OCI-LY3 (cell line): ENCODE data around the gene CFAP92.
A peak's percentile ranks its signal among the peaks of the same experiment; 100 is the strongest.
"Not testable (repeated sequence)": the region's sequence is repeated elsewhere in the genome, so short reads cannot be mapped to it uniquely, and the experiment has no call there.

Experiments used
- H2AFZ ChIP-seq: fragments of 200-600, 300-600 bp; shearing (Covaris generic); 2 replicates; pipeline ENCODE4 v1.6.0; 2014; ENCODE audit warnings: antibody characterized with exemption, low read depth, low read length
- H3K27ac ChIP-seq: fragments of 200-600, 300-600 bp; sonication (generic); 2 replicates; pipeline ENCODE4 v1.5.1; 2014; ENCODE audit warnings: mild to moderate bottlenecking, low read length, moderate library complexity, mixed read lengths
- H3K27me3 ChIP-seq: fragments of 200-600, 300-600 bp; sonication (generic); 2 replicates; pipeline ENCODE4 v1.6.1; 2014; ENCODE audit warnings: low read depth, low read length, mixed read lengths
- H3K36me3 ChIP-seq: fragments of 200-600, 300-600 bp; sonication (generic); replicated peaks from 2 replicates; pipeline ENCODE3; 2014; ENCODE audit warnings: low read depth, low read length, mixed read lengths
- H3K4me1 ChIP-seq: fragments of 300-600, 200-600 bp; sonication (generic); 2 replicates; pipeline ENCODE4 v1.6.1; 2014; ENCODE audit warnings: low read length, mixed read lengths
- H3K4me2 ChIP-seq: fragments of 200-600, 300-600 bp; sonication (generic); 2 replicates; pipeline ENCODE4 v1.6.1; 2014; ENCODE audit warnings: low read length, mixed read lengths
- H3K4me3 ChIP-seq: fragments of 300-600, 200-600 bp; sonication (generic); 2 replicates; pipeline ENCODE4 v1.5.1; 2014; ENCODE audit warnings: antibody characterized with exemption, mild to moderate bottlenecking, low read length, moderate library complexity
- H3K79me2 ChIP-seq: fragments of 300-600, 200-600 bp; shearing (Covaris generic); 2 replicates; pipeline ENCODE4 v1.6.1; 2014; ENCODE audit warnings: mild to moderate bottlenecking, low read length, mixed read lengths
- H3K9ac ChIP-seq: fragments of 300-600, 200-600 bp; shearing (Covaris generic); 2 replicates; pipeline ENCODE4 v1.6.0; 2014; ENCODE audit warnings: mild to moderate bottlenecking, low read length, moderate library complexity
- H3K9me3 ChIP-seq: fragments of 200-600, 300-600 bp; shearing (Covaris generic); 2 replicates; pipeline ENCODE4 v1.6.1; 2014; ENCODE audit warnings: low read length, mixed read lengths; ENCODE audit not compliant: insufficient read depth
- H4K20me1 ChIP-seq: fragments of 200-600, 300-600 bp; sonication (generic); 2 replicates; pipeline ENCODE4 v1.6.1; 2016; ENCODE audit warnings: low read length, mixed read lengths; ENCODE audit not compliant: insufficient read depth
- CTCF ChIP-seq: fragments of 200-600, 300-600 bp; sonication (generic); IDR thresholded peaks from 2 replicates; pipeline ENCODE4 v1.5.1; 2014; ENCODE audit warnings: antibody characterized with exemption, low read length, low read depth
- EZH2phosphoT487 ChIP-seq: fragments of 200-600 bp; shearing (Covaris generic); IDR thresholded peaks from 2 replicates; pipeline ENCODE4 v1.6.1; 2018; ENCODE audit warnings: antibody characterized with exemption, mixed run types, low read depth

The CFAP92 gene

GRCh38 chr3:128882719-128883118, 111.2 kb downstream of the CFAP92 start:
- no peaks in the 10 kb centered on the region for H3K27me3 ChIP-seq
- no peaks in the 10 kb centered on the region for H4K20me1 ChIP-seq
- no peak overlapping the region for H3K27ac ChIP-seq
- H3K79me2 ChIP-seq = peaks cover 79% of the 10 kb centered on the region
- no peak overlapping the region for H3K9ac ChIP-seq
- no peak overlapping the region for H3K4me3 ChIP-seq
- no peak overlapping the region for H3K4me2 ChIP-seq
- peaks cover 15% of the 10 kb centered on the region for H3K4me1 ChIP-seq
- peaks cover 37% of the 10 kb centered on the region for H3K36me3 ChIP-seq
- no peaks in the 10 kb centered on the region for H3K9me3 ChIP-seq
- H2AFZ ChIP-seq = no peak overlapping the region
- no peak for TF ChIP-seq CTCF
- TF ChIP-seq EZH2phosphoT487 = no peak

- H3K27ac ChIP-seq = no peak overlapping the region
- H3K4me2 ChIP-seq = no peak overlapping the region
- no peak for TF ChIP-seq EZH2phosphoT487
- TF ChIP-seq CTCF = no peak
- no peak overlapping the region for H2AFZ ChIP-seq
- H3K9me3 ChIP-seq = no peaks in the 10 kb centered on the region
- H4K20me1 ChIP-seq = no peaks in the 10 kb centered on the region
- H3K4me3 ChIP-seq = no peak overlapping the region
- H3K79me2 ChIP-seq = peaks cover 78% of the 10 kb centered on the region
- H3K9ac ChIP-seq = no peak overlapping the region
- H3K27me3 ChIP-seq = no peaks in the 10 kb centered on the region
- H3K36me3 ChIP-seq = peaks cover 33% of the 10 kb centered on the region
- peaks cover 15% of the 10 kb centered on the region for H3K4me1 ChIP-seq
Measured at GRCh38 chr3:128881576-128881975, 112.3 kb downstream of the CFAP92 start.

GRCh38 chr3:128880455-128880854, 113.4 kb downstream of the CFAP92 start:
- H3K4me3 ChIP-seq = peak overlapping the region; percentile 96
- not testable (repeated sequence) for H3K27ac ChIP-seq, H3K9me3 ChIP-seq, H2AFZ ChIP-seq, H4K20me1 ChIP-seq, H3K27me3 ChIP-seq
- H3K9ac ChIP-seq = peak overlapping the region; percentile 97
- H3K36me3 ChIP-seq = peaks cover 33% of the 10 kb centered on the region
- peaks cover 76% of the 10 kb centered on the region for H3K79me2 ChIP-seq
- H3K4me2 ChIP-seq = peak overlapping the region; percentile 99
- peaks cover 15% of the 10 kb centered on the region for H3K4me1 ChIP-seq

- no peaks in the 10 kb centered on the region for H3K9me3 ChIP-seq
- peak overlapping the region; percentile 96 for H3K4me3 ChIP-seq
- peak overlapping the region; percentile 85 for H2AFZ ChIP-seq
- peak overlapping the region; percentile 99 for H3K4me2 ChIP-seq
- peak overlapping the region; percentile 48 for H3K27ac ChIP-seq
- H3K27me3 ChIP-seq = no peaks in the 10 kb centered on the region
- H3K79me2 ChIP-seq = peaks cover 72% of the 10 kb centered on the region
- peak overlapping the region; percentile 97 for H3K9ac ChIP-seq
- peaks cover 32% of the 10 kb centered on the region for H3K36me3 ChIP-seq
- no peaks in the 10 kb centered on the region for H4K20me1 ChIP-seq
- TF ChIP-seq CTCF = no peak
- no peak for TF ChIP-seq EZH2phosphoT487
- peaks cover 15% of the 10 kb centered on the region for H3K4me1 ChIP-seq
Measured at GRCh38 chr3:128879991-128880390, 113.9 kb downstream of the CFAP92 start.
